RWPE1 (cell line): Measurements from ENCODE around the gene DNAJC7.

Source experiments
- CTCF ChIA-PET: fragments of 350-600 bp; sonication (Branson Sonifier 250); formaldehyde crosslinking; extraction: SDS; loops from one replicate; lab custom pipeline; 2021; lab: Yijun Ruan, JAX
- POLR2A ChIA-PET: fragments of 400-600 bp; formaldehyde crosslinking; extraction: SDS; loops from one replicate; lab custom pipeline; 2020; ENCODE audit warnings: antibody characterized with exemption; ENCODE audit not compliant: low non-redundant PET; lab: Yijun Ruan, JAX
- DNase-seq: peaks from one replicate; pipeline ENCODE4 v3.0.0; 2012; ENCODE audit warnings: low spot score
- H3K27ac ChIP-seq: fragments of 450-650 bp; 2 replicates; pipeline ENCODE4 v1.5.1; 2017
- CTCF ChIP-seq: fragments of 450-650 bp; conservative IDR thresholded peaks from 2 replicates; pipeline ENCODE4 v1.5.1; 2017; ENCODE audit warnings: low read depth, mild to moderate bottlenecking

DNAJC7 gene

GRCh38 chr17:42052346-42052877 lies 35.2 kb upstream of the DNAJC7 start:
- H3K27ac ChIP-seq, result no peak overlapping the region
- POLR2A ChIA-PET, result no interaction called here
- no peak for TF ChIP-seq CTCF
- no peak for DNase-seq
- CTCF ChIA-PET, result interaction anchor here (1.0 kb wide), 1 partner anchor 15 kb away, joined by 3 read pairs; no protein-coding TSS in a partner anchor

- ChIA-PET POLR2A (no interaction called here), CTCF (interaction anchor here (0.6 to 1.5 kb wide), 4 partner anchors 16 to 49 kb away, joined by 3 to 6 read pairs (median 3); partner anchors contain the start of gene NKIRAS2)
- no peak for DNase-seq
- no peak for TF ChIP-seq CTCF
- H3K27ac ChIP-seq, result no peak overlapping the region
These were observed 34.4 kb upstream of the DNAJC7 start for GRCh38 chr17:42051645-42052044.

- ChIA-PET CTCF (interaction anchor here (0.6 to 1.5 kb wide), 4 partner anchors 17 to 49 kb away, joined by 3 to 6 read pairs (median 3); partner anchors contain the start of gene NKIRAS2), POLR2A (interaction anchor here (0.6 kb wide), 1 partner anchor 8 kb away, joined by 5 read pairs; no protein-coding TSS in a partner anchor)
- H3K27ac ChIP-seq, result no peak overlapping the region
- no peak for DNase-seq
- no peak for TF ChIP-seq CTCF
These were observed 33.8 kb upstream of the DNAJC7 start for GRCh38 chr17:42051013-42051400.

DNA sequence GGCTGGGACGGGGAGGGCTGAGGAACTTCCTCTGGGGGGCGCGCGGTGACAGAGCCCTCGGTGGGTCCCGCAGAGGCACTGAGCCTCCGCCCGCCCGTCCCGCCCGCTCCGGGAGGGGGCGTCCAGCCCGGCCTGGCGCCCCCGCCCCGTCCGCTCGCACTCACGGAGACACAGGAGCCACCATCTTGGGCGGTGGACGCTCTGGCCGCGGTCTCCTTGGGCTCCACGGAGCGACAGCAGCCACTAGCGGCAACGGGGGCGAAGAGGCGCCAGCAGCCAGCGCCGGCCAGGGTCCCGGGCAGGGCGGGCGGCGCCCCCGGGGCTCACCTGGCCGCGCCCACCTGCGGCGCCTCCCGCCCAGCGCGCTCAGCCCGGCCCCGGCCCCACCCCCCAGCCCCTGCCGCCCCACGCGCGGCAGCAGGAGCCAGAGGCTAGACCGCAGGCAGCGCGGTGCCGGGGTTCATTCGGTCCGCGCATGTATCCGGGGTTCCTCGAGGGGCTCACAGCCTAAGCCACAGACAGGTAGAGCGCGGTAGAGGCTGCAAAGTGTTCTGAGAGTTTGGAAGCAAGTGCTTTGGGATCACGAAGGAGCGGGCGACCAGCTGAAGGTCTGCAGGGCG lies 33.3 kb upstream of the DNAJC7 start, which contains the start of gene C17orf113:
C17orf113 (minus strand) TSS at position 209 of the 620 bp plus-strand sequence. CDS start 7,225 bp downstream, outside the sequence.
- peak; percentile 55 for DNase-seq
- H3K27ac ChIP-seq, result 0 out of 2 replicates have a peak within 1 kb of the TSS, but pooled peaks have one; percentile 12
- peak; percentile 69 for TF ChIP-seq CTCF
- CTCF ChIA-PET, result interaction anchor here (0.8 to 1.5 kb wide), 3 partner anchors 17 to 50 kb away, joined by 3 read pairs; partner anchors contain the start of gene NKIRAS2
- POLR2A ChIA-PET, result interaction anchor here (0.6 kb wide), 1 partner anchor 8 kb away, joined by 5 read pairs; no protein-coding TSS in a partner anchor

- POLR2A ChIA-PET, result no interaction called here
- TF ChIP-seq CTCF, result no peak
These were observed 32.7 kb upstream of the DNAJC7 start for GRCh38 chr17:42049834-42050392.

GRCh38 chr17:42047343-42047742 lies 30.1 kb upstream of the DNAJC7 start:
- no peak for DNase-seq
- no peak for TF ChIP-seq CTCF
- H3K27ac ChIP-seq, result no peak overlapping the region
- POLR2A ChIA-PET, result no interaction called here
- CTCF ChIA-PET, result interaction anchor here (0.7 kb wide), 1 partner anchor 33 kb away, joined by 6 read pairs; no protein-coding TSS in a partner anchor

More at GRCh38 chr17:42049834-42050392, 32.7 kb upstream of the DNAJC7 start:
- CTCF ChIA-PET, result interaction anchor here (0.6 to 1.2 kb wide), 3 partner anchors 18 to 324 kb away, joined by 3 to 4 read pairs (median 4); no protein-coding TSS in a partner anchor
- no peak for DNase-seq
- 0 out of 2 replicates have a peak overlapping the region, but pooled peaks have one; percentile 12 for H3K27ac ChIP-seq
